Epithelial cell of proximal tubule (primary cell): ENCODE data around the gene PTPN2. TPM values are rescaled to one million over a fixed set of nuclear protein-coding genes. Genes with fewer than 3 reads are reported as not detected.
"Not testable (repeated sequence)": the region's sequence is repeated elsewhere in the genome, so short reads cannot be mapped to it uniquely, and the experiment has no call there.

Source experiments
- DNase-seq: peaks from one replicate; pipeline ENCODE4 v3.0.0-alpha.2; 2011; ENCODE audit warnings: low read depth
- H3K4me3 ChIP-seq: 2 replicates; pipeline ENCODE4 v1.5.1; 2011; ENCODE audit warnings: low read depth, mild to moderate bottlenecking, low read length
- CTCF ChIP-seq: conservative IDR thresholded peaks from 2 replicates; pipeline ENCODE4 v1.5.1; 2012; ENCODE audit warnings: low read depth, mild to moderate bottlenecking, low read length
- total RNA-seq: library from RNA; depleted of rRNA; stranded (reverse); fragments of >200 nt; gene quantifications from 2 replicates; pipeline ENCODE4 v1.2.3, GENCODE V29; 2015

The PTPN2 gene
- total RNA-seq, 1 donor from 2014 or later = 54.0 TPM

GRCh38 chr18:12883372-12883683 is 709 bp downstream of the PTPN2 start:
- TF ChIP-seq CTCF = no peak
- DNase-seq = no peak
- H3K4me3 ChIP-seq = peak overlapping the region; percentile 88

DNA sequence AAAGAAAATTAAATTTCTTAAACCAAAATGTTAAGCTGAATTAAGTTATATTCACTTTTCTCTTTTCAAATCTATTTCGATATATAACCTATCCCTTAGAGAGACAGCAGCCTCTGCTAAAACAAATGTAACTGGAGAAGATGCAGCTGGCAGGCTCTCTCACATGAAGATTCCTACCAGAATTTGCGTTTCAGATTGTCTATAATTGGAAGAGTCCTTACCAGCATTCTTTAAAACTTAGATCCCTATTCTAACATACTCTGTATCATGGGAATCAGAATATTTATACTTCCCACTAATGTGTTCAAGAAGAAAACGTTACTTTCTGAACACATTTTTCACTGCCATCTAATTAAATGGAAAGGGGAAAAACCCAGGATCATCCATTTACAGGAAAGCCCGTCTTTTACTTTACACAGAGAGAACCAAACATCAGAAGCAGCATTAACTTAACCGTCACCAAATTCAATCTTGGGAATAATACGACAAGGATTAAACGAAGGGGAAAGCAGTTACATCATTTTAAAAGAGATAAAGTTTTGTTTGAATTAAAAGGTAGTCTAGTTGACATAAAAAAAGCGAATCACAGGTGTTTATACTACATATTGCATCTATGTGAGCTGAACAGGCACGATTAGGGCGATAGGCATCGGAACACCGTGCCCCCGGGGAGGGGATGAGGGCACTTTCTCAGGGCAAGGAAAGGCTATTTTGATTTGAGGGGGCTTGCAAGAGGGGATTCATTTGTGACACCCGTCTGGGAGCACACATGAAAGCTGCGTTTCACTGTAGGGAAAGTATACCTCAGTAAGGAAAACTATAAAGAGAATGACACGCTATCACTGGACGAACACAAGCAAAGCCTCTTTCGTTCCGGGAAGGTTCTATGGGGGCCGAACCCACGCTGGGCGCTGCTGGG is 1.3 kb downstream of the PTPN2 start:
- DNase-seq = no peak
- no peak for TF ChIP-seq CTCF
- peak overlapping the region; percentile 88 for H3K4me3 ChIP-seq

DNA sequence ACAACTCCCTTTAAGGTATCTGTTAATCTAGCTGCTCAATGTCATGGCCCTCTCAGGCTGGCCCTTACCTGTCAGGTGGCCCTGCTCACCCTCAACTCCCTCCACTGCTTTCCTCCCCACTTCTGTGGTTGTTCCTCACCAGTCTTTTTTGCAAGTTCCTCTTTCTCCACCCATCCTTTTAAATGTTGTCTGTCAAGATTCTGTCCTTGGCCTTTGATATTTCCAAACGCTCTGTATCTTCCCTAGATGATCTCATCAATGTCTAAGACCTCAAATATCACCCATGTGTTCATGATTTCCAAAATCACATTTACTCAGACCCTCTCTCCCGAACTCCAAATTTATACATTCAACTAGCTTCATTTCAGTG is 3.5 kb downstream of the PTPN2 start:
- no peak for TF ChIP-seq CTCF
- H3K4me3 ChIP-seq = no peak overlapping the region
- DNase-seq = no peak

DNA sequence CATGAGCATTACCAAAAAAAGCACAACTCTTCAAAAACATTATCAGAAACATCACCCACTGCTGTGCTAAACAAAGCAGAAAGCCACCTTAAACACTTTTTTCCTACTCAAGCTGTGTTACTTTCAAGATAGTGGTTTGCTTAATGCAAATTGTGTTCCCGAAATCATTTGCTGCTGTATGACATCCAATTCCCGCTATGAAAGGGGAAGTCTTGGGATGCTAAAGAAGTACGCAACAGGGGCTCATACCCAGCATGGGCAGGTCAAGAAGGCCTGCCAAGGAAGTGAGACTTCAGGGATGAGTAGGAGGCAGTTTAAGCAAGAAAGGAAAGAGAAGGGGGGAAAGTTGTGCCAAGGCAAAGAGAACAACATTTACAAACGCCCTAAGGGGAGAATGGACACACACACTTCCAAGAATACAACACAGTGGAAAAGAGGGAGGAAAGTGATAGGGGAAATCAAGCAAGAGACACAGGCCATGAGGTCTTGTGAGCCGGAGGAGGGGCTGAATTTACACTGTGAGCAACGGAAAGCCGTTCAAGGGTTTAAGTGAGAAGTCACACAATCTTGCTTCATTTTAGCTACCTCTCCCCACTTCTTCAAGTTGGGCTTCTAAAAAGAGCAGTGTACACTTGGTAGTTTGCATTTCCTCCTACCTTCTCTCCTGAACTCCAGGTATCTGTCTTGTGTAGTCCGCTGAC is 4.0 kb downstream of the PTPN2 start:
- TF ChIP-seq CTCF = no peak
- no peak for DNase-seq
- no peak overlapping the region for H3K4me3 ChIP-seq

GRCh38 chr18:12874992-12875391 is 9.0 kb downstream of the PTPN2 start:
- not testable (repeated sequence) for DNase-seq, H3K4me3 ChIP-seq

- not testable (repeated sequence) for H3K4me3 ChIP-seq, DNase-seq
Measured at GRCh38 chr18:12873961-12874567, 10.0 kb downstream of the PTPN2 start.

- TF ChIP-seq CTCF = no peak
- no peak overlapping the region for H3K4me3 ChIP-seq
- no peak for DNase-seq
Measured at GRCh38 chr18:12872408-12872807, 11.6 kb downstream of the PTPN2 start.
